GM19452 (cell line): ENCODE data around the gene EXOC7.
"Not testable (repeated sequence)": the region's sequence is repeated elsewhere in the genome, so short reads cannot be mapped to it uniquely, and the experiment has no call there.

Experiments used
- ATAC-seq: cut with Tn5 transposase; IDR thresholded peaks from one replicate; pipeline ENCODE4 v1.9.1; 2021; ENCODE audit not compliant: unreplicated experiment

EXOC7 gene

DNA sequence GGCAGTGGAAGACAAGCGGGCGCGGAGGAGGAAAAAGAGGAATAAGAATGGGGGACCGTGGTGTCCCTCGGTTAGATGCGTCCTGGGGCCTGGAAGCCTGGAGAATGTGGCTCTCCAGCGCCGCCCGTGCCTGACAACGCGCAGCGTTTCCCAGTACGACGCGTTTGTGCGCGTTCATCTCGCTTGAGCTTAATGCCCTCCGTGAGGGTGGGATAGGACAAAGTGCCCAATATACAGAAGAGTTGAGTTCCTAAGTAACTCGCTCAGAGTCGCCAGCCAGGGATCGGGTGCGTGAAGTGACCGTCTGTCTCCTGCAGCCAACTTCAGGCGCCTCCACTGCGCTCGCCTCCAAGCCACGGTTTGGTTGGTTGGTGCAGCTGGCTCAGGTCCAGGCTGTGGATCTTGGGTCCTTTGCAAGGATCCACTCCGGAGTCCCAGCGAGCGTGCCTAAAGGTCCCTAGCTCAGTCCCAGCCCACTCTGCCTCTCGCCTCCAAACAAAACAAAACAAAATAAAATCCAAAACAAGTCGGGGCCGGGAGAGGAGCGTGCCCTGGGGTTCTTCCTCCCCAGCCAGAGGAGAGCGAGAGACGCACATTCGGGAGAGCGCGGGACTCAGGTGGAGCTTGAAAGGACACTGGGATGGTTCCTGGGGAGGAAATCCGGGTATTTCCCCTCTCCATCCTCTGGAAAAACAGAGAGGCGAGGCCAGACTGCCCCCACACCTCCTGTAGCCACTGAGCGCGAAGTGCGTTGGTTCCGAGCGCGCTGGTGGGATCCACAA is 28.0 kb downstream of the EXOC7 start:
- no peak for ATAC-seq

DNA sequence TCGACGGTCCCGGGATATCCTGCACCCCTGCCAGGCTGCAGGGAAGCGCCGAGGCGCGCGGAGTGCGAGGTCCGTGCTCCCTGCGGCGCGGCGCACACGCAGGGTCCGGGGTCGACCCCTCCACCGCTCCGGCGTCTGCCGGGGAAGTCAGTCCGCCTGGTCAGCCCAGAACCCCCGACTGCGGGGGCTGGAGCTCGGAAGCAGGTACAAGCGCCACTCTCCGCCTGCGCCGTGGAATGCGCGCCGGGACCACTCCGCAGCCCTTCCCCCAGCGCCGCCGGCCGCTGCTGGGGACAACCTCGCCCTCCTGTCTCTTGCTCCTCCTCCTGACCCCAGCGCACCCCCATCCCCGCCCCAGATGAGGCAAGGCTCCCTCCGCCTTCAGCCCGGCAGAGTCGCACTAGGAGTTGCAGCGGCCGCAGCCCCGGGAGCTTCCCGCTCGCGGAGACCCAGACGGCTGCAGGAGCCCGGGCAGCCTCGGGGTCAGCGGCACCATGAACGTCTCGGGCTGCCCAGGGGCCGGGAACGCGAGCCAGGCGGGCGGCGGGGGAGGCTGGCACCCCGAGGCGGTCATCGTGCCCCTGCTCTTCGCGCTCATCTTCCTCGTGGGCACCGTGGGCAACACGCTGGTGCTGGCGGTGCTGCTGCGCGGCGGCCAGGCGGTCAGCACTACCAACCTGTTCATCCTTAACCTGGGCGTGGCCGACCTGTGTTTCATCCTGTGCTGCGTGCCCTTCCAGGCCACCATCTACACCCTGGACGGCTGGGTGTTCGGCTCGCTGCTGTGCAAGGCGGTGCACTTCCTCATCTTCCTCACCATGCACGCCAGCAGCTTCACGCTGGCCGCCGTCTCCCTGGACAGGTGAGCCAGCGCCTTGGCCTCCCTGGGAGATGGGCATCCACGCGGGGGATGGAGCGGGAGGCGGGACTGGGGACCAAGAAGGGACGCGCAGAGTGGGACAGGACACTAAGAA is 28.9 kb downstream of the EXOC7 start, which contains the start of gene GALR2:
Gene GALR2 (plus strand): TSS at position 392 of the 974 bp plus-strand sequence. CDS start 103 bp downstream, at position 495.
- no peak for ATAC-seq

DNA sequence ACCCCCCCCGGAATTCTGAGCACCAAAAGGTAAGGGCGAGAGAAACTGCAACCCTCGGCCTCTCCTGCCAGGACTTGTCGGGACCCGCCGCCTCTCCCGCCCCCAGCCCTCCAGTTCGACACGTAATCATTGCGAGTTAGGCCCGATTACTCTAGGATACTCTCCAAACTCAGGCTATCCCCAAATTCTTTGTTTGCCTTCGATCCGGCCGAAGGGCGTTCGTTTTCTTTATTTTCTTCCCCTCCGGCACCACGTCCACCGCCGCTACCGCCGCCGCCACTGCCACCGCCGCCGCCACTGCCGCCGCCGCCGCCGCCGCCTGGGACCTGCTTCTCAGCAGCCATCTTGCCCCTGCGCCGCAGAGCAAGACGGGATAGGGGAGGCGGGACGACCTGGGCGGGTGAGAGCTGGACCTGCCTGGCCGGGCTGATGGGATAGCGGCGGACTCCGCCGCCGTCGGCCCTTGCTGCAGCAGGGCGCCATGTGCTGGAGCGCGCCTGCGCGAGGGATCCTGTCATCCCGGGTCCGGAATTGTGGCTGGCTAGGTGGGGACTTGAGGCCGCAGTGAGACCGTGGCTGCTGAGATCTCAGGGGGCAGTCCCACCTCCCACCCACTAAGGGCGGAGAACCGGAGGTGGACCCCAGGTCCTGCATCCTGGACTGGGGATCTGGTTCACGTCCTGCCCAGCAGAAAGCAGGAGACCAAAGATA is 31.3 kb downstream of the EXOC7 start, which contains the start of gene SRP68:
Gene SRP68 (minus strand): TSS at position 370 of the 711 bp plus-strand sequence. CDS start 26 bp downstream, at position 344.
- peak; percentile 80 for ATAC-seq

DNA sequence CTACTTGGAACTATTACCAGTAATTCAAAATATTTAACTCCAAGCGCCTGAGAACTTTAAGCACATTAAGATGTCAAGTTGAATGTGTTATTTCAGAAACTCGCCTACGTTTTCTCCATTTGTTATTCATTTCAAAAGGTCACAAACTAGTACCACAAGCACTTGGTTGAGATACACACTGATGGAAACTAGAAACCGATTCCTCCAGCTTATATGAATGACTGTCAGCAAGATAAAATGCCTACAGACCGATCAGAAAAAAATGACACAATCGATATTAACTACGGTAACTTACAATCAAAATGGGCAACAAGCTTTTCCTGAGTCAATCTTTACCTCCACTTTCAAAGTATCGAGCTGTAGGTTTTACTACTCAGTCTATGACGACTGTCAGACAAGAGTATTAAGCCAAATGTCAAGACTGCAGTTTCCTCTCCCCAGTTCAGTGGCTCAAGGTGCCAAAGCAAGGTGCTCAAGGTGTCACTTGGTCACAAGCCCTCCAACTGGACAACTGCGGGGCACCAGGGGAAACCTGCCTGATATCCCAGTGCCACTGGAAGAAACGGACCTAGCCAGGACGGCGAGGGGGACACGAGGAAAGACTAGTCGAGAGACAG is 31.9 kb downstream of the EXOC7 start:
- no peak for ATAC-seq

DNA sequence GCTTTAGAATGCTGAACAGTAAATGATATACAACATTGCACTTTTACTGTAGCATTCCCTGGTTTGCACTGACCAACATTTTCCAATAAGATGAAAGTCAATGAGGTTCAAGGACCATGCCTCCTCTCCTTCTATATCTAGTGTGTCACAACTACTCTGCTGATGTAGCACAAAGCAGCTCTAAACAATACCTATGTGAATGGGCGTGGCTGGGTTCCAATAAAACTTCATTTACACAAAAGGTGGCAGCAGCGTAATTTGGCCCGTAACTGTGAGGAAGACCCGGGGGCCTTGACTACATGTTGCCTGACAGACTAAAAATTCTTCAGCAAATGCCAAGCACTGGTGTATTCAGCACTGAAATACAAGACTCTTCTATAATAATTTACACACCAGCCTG is 37.8 kb downstream of the EXOC7 start:
- no peak for ATAC-seq

DNA sequence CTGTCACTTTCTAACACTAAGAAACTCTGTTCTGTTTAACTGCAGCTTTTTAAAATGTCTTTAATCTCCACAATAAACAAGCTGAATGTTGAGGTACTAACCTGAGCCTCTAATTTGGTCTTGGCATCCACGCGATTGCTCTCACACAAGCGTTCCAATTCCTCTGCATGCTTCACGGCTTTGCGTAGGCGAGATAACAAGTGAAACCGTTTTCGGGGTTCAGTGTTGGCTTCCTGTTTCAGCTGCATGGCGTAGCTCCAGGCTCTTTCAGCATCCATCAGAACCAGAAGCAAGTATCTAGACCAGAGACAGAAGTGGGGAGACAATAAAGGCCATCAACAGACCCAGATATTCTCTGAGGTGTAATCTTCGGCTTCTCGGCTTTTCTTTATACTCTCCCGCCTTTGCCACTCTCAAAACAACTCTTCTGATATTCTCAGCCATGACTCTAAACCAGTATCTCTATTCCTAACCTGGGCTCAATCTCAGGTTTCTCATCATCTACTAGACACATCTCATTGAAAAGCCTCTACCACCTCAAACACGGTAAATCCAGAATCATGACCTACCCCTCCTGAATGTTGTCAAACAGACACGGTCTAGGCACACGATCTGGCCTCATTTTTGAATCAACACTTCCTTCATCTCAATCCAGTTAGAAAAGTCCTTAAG is 39.6 kb downstream of the EXOC7 start:
- ATAC-seq, result no peak

DNA sequence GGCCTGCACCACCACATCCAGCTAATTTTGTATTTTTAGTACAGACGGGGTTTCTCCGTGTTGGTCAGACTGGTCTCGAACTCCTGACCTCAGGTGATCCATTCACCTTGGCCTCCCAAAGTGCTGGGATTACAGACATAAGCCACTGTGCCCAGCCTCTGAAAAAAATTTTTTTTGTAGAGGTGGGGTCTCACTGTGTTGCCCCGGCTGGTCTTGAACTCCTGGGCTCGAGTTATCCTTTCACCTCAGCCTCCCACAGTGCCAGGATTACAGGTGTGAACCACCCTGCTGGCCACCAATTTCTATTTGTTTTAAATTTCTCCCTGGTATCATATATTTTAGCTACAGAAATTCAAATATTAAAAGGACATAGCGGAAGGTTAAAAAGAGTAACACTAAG is 45.3 kb downstream of the EXOC7 start:
- ATAC-seq, result not testable (repeated sequence)

DNA sequence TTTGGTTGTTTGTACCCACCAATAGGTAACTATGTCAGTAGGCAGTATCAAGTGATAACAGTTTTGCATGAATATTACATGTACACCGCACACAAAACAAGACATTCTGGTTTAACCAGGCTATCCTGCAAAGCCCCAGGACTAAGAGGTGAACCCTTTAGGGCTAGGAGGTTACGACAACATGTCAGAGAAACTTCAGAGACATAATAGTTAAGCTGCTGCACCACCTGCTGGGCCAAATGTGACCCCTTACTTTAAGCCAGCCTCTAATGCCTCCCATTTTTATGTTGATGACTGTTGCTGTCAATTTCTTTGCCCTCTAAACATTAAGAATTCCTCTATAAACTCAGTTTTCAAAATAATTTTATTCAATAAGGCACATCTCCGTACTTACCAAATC is 46.7 kb downstream of the EXOC7 start:
- no peak for ATAC-seq

DNA sequence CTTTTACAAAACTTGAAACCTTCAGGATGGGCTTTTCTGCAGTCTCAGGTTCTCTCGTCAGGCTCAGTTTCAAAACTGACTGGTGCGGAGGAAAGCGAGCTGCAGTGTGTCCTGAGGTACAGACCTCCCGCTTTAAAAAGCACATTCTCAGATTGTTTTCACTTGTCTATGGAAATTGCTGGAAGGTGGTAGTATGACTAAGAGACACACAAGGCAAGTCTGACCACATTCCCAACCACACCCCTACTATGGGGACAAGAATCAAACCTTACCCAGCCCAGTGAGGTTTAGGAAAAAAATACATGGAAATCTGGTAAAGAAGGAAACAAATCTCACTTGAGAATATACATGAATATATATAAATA is 49.5 kb downstream of the EXOC7 start:
- no peak for ATAC-seq

DNA sequence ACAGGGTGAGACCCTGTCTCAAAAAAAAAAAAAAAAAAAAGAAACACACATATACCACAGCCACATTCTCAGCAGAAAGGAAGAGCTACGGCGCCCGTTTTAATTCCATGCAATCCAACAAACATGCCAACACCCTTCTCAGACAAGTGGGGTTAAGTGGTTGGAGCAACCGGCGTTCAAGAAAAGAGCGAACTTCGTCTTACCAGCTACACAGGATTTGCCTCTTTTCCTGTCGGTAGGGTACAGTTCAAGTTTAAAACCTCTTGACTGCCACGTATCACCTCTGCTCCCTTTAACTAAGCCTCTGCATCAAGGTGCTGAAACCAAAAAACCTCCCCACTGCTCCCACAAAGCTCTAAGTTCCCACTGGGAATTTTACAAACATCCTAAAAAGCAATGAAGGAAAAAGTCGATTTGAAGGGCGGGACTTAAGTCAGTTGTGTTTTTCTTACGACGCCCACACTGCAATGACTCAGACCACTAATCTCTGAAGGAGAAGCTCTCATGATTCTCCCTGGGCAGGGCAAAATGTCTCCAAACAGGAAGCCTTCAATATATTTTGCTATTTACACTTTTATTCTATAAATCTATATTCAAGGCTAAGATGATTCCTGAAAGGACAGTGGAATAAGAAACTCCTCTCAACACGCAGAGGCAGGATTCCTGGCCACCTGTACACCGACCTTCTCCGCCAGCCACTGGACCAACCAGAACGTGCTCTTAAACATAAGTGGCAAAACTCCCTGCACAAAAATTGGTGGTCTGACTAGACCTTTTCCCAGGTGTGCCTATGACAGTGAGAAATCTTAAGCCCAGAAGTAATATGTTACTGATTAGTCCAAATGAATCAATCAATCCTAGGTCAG is 50.1 kb downstream of the EXOC7 start:
- ATAC-seq, result no peak

DNA sequence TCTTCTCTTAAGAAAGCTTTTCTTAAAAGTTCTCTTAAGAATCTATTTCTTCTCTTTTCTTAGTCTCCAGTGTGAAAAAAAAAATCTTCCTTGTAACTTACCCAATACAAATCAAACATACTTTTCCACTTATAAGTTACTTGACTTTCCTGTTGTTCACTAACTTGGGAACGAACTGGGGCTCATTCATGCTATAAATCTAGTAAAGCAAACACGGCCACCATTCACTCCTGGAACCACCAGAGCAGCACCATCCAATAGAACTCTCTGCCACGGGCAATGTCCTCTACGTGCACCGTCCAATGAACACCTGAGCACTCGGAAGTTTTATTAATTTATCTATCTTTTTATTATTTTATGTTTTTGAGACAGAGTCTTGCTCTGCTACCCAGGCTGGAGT is 52.0 kb downstream of the EXOC7 start:
- ATAC-seq, result no peak

DNA sequence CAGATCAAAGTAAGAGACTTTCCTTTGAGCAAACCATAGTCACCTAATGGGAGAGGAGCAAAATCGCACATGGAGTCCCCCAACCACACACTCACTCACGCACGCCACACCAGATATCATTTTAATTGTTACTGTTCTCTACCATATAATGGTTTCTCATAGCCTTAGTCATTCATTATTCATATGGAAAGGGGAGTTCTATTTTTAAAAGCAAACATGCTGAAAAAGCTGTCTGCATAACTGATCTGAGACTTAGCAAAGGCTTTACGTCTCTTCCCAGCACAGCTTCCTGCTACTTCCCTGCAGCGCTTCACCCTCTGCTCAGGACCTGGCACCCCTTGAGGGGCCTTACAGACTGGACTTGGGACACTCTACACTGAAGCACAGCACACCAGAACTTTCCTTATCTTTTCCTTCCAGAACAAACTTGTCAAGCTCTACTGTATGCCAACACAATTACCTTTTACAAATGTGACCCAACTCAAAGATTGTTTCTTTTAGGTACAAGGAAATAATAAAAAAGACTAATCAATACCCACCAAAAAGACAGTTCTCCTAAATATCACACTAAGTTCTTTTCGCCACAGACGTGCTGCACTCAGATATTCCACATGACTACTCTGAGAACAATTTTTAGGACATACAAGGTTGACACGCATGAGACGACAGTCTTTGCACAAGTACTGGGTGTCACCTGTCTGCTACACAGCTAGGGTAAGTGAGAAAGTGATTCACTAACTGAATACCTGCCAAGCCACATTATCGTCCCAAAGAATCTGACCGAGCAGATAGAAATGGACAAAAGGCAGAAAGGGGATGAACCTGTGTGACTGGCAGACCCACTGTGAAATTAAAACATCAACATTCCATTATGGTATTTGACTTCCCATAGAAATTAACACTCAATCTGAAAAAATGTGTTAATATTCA is 52.8 kb downstream of the EXOC7 start:
- no peak for ATAC-seq

DNA sequence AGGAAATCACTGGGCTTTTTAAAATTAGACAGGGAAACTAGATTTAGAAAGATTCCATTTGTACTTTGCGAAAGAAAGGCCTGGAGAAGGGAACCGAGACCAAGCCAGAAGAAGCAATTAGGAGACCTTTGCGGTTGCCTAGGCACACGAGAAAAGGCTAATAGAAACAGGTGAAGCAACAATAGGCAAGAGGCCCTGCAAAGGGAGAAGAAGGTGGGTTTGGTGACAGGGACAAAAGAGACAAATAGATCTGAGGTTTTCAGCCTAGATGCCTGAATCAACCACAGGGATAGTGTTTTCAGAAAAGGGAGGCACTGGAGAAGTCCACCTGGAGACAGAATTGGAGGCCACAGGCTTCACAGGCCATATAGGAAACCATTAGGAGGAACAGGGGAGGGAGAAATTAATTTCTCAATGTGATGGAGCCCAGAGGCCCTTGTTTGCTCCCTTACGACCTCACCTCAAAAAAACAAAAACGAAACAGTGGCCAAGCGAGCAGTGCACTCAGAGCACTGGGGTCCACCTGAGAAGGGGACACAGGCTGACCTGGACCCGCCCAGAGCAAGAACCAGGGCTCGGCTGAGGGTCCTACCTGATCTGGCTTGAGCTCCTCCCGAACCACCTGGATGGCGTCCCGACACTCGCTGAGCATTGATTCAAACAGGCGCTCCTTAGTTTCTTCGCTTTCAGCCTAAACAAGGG is 53.6 kb downstream of the EXOC7 start:
- no peak for ATAC-seq

DNA sequence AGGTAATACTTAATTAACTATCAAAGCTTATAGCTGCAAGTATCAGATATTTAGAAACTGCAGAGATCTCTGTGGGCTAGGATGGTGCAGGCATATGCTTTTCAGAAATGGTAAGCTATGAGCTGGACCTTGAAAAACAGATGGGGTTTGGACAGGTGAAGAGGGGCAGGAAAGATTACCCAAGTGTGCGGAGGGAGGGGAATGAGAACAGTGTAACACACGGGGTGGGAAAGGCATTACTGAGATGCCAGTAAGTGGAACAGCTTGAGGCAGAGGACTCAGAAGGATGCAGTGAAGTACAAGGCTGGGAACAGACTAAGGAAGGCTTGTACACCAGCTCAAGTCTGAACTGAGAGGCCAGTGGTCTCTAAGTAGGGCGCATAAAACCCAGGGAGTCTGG is 54.3 kb downstream of the EXOC7 start:
- no peak for ATAC-seq

DNA sequence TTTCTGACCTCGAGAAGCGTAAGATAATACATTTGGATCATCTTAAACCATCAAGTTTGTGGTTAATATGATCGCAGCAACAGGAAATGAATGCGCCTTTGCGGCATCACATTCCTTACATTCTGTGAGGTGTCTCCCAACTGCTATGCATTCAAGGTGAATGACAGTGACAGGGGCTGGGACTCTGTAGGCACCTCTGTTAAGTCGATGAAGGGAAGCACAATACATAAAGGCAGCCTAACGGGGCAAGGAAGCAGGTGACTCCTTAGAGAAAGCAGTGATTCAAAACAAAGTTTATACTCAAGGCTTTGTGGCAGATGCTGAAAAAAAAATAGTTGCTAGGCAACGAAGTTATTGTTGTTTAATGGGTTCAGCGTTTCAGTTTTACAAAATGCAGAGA is 54.9 kb downstream of the EXOC7 start:
- no peak for ATAC-seq

DNA sequence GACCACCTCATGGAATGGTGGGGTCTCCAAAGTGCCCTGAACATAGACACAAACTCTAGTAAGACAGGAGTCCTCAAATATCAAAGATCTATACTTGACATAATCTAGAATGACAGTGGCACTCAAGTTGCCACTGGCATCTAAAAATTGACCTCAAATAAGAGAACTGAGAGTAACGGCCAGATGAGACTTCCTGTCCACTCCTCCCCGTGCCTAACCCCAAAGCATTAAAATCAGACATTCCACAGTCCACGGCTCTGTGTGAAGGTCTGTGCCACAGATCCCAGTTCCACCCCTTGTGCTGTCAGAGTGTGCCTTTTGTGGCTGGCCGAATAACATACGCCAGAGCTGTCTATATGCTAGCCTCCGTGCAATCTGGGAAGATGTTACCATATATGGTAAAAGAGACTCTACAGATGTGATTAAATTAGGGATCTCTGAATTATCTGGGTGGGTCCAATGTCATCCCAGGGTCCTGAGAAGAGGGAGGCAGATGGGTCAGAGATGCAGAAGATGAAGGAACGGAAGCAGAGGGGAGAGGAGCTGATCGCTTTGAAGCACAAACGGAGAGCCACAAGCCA is 55.5 kb downstream of the EXOC7 start:
- no peak for ATAC-seq

DNA sequence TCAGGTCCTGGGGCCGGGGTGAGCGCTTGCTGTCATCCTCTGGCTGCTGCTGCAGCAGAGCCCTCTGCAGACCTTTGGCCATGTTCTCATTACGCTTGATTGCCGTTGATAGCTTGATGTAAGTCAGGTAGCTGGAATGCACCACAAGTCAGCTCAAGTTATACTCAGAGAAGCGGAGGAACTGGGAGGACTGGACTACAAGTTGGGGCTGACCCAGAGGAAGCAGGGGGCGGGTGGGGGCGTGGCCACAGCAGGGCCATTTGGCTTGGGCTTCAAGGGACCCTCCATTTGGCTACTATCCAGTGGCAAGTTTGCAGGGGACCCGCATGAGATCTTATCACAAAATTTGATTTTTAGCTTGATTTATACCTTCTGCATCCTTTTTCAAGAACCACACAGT is 57.5 kb downstream of the EXOC7 start:
- no peak for ATAC-seq
